ENCODE measurements around the gene ARHGEF19. TPM values are rescaled to one million over a fixed set of nuclear protein-coding genes. Genes with fewer than 3 reads are reported as not detected.
"Not testable (repeated sequence)": the region's sequence is repeated elsewhere in the genome, so short reads cannot be mapped to it uniquely, and the experiment has no call there.

ARHGEF19 gene
- total RNA-seq, 1 experiment from 2014 or later: 7.7 TPM

DNA sequence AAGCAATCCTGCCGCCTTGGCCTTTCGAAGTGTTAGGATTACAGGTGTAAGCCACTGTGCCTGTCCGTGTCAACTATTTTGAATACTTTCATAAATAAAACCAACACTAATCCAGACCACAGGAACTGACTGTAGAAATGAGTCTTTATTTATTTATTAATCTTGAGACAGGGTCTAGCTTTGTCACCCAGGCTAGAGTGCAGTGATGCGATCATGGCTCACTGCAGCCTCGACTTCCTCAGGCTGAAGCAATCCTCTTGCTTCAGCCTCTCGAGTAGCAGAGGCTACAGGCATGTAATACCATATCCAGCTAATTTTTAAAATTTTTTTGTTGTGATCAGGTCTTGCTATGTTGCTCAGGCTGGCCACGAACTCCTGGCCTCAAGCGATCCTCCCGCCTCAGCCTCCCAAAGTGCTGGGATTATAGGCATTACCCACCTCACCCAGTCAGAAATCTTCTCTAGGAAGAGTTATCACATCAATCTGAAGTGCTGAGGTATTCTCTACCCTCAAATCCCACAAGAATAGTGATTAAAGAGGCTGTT, 46.2 kb upstream of the ARHGEF19 start:
- Histone ChIP-seq H3K9me3 (no peaks in the 10 kb centered on the region), H3K27me3 (replicated peaks; ENCODE audit: control insufficient read depth, insufficient read depth, low read length) (no peaks in the 10 kb centered on the region), H3K36me3 (ENCODE audit: control insufficient read depth, insufficient read depth, low read length) (peaks cover 2% of the 10 kb centered on the region; the same call in 1 of the 2 replicates), H3K4me1 (0 out of 2 replicates have a peak, but pooled peaks cover 4% of the 10 kb centered on the region), H3K4me3 (ENCODE audit: low read depth, low read length) (no peak overlapping the region)
- ChIA-PET CTCF (no interaction called here), POLR2A (no interaction called here)
- no TSS peak for BruUV-seq (replicated peaks)
- H3K27ac Mint-ChIP-seq (ENCODE audit: unreplicated experiment): no peak overlapping the region
- no peaks in the 10 kb centered on the region for H3K9me3 Mint-ChIP-seq (ENCODE audit: unreplicated experiment)
- H3K4me1 Mint-ChIP-seq (ENCODE audit: low read depth, unreplicated experiment): no peaks in the 10 kb centered on the region
- no peak overlapping the region for H3K4me3 Mint-ChIP-seq (ENCODE audit: unreplicated experiment)
- no peak for DNase-seq
- H3K36me3 Mint-ChIP-seq (ENCODE audit: insufficient read depth, unreplicated experiment): peaks cover 11% of the 10 kb centered on the region
- TF ChIP-seq, protein P1, sequence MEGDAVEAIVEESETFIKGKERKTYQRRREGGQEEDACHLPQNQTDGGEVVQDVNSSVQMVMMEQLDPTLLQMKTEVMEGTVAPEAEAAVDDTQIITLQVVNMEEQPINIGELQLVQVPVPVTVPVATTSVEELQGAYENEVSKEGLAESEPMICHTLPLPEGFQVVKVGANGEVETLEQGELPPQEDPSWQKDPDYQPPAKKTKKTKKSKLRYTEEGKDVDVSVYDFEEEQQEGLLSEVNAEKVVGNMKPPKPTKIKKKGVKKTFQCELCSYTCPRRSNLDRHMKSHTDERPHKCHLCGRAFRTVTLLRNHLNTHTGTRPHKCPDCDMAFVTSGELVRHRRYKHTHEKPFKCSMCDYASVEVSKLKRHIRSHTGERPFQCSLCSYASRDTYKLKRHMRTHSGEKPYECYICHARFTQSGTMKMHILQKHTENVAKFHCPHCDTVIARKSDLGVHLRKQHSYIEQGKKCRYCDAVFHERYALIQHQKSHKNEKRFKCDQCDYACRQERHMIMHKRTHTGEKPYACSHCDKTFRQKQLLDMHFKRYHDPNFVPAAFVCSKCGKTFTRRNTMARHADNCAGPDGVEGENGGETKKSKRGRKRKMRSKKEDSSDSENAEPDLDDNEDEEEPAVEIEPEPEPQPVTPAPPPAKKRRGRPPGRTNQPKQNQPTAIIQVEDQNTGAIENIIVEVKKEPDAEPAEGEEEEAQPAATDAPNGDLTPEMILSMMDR (IDR thresholded peaks at IDR 0.05; ENCODE audit: insufficient read depth in 1 of 2, low read depth in 1 of 2, low read length in 1 of 2, severe bottlenecking in 1 of 2, unreplicated experiment in 1 of 2): no peak
- intact Hi-C loops (cut with micrococcal nuclease; ENCODE audit: unreplicated experiment): no loop called here
- H3K27me3 Mint-ChIP-seq (ENCODE audit: insufficient read depth, unreplicated experiment): no peaks in the 10 kb centered on the region

DNA sequence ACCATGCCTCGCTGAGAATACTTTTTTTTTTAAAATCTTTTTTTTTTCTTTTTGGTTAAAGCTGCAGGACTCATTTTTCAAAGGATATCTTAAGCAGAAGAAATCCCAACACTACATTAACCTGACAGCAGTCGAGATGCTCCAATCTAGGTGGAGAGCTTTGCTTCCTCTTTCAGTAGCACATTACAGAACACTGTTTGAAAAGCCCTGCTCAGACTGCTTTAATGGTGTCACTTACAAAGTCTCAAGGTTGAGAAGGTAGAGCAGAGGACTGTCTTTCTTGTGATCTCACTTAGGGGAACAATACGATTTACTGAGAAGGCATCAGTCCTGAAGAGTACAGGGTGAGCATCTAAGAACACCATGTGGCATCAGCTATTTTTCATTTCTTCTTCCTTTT, 45.5 kb upstream of the ARHGEF19 start:
- Histone ChIP-seq H3K9me3 (no peaks in the 10 kb centered on the region), H3K27me3 (replicated peaks; ENCODE audit: control insufficient read depth, insufficient read depth, low read length) (no peaks in the 10 kb centered on the region), H3K4me3 (ENCODE audit: low read depth, low read length) (no peak overlapping the region), H3K36me3 (ENCODE audit: control insufficient read depth, insufficient read depth, low read length) (peaks cover 2% of the 10 kb centered on the region; the same call in 1 of the 2 replicates), H3K4me1 (0 out of 2 replicates have a peak, but pooled peaks cover 4% of the 10 kb centered on the region)
- CTCF ChIA-PET: no interaction called here
- TF ChIP-seq, protein P1 (IDR thresholded peaks at IDR 0.05; ENCODE audit: insufficient read depth in 1 of 2, low read depth in 1 of 2, low read length in 1 of 2, severe bottlenecking in 1 of 2, unreplicated experiment in 1 of 2): no peak
- no peak for DNase-seq
- POLR2A ChIA-PET: no interaction called here
- Mint-ChIP-seq H3K4me1 (ENCODE audit: low read depth, unreplicated experiment) (no peaks in the 10 kb centered on the region), H3K4me3 (ENCODE audit: unreplicated experiment) (no peak overlapping the region), H3K9me3 (ENCODE audit: unreplicated experiment) (no peaks in the 10 kb centered on the region), H3K36me3 (ENCODE audit: insufficient read depth, unreplicated experiment) (peaks cover 11% of the 10 kb centered on the region), H3K27ac (ENCODE audit: unreplicated experiment) (no peak overlapping the region), H3K27me3 (ENCODE audit: insufficient read depth, unreplicated experiment) (no peaks in the 10 kb centered on the region)
- intact Hi-C loops (cut with micrococcal nuclease; ENCODE audit: unreplicated experiment): no loop called here
- BruUV-seq (replicated peaks): no TSS peak

DNA sequence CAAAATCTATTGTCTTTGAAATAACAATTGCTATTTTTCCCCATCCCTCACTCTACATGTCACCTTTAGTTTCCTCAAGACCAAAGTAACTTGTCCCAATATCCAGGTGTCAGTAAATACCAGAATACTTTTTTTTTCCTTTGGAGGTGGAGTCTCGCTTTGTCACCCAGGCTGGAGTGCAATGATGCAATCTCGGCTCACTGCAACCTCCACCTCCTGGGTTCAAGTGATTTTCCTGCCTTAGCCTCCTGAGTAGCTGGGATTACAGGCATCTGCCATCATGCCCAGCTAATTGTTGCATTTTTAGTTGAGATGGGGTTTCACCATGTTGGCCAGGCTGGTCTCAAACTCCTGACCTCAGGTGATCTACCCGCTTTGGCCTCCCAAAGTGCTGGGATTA, 45.1 kb upstream of the ARHGEF19 start:
- H3K4me3 Mint-ChIP-seq (ENCODE audit: unreplicated experiment); CTCF ChIA-PET; intact Hi-C loops (cut with micrococcal nuclease; ENCODE audit: unreplicated experiment): not testable (repeated sequence)

More for the DNA sequence above, 45.1 kb upstream of the ARHGEF19 start:
- H3K27ac Mint-ChIP-seq (ENCODE audit: unreplicated experiment); H3K36me3 ChIP-seq (ENCODE audit: control insufficient read depth, insufficient read depth, low read length); H3K27me3 ChIP-seq (replicated peaks; ENCODE audit: control insufficient read depth, insufficient read depth, low read length); DNase-seq; H3K4me1 ChIP-seq; H3K27me3 Mint-ChIP-seq (ENCODE audit: insufficient read depth, unreplicated experiment); H3K4me3 ChIP-seq (ENCODE audit: low read depth, low read length); H3K9me3 ChIP-seq; H3K4me1 Mint-ChIP-seq (ENCODE audit: low read depth, unreplicated experiment); BruUV-seq (replicated peaks); POLR2A ChIA-PET; H3K9me3 Mint-ChIP-seq (ENCODE audit: unreplicated experiment): not testable (repeated sequence)
- peaks cover 11% of the 10 kb centered on the region for H3K36me3 Mint-ChIP-seq (ENCODE audit: insufficient read depth, unreplicated experiment)
